ENCODE results near the gene TBX4.

DNA sequence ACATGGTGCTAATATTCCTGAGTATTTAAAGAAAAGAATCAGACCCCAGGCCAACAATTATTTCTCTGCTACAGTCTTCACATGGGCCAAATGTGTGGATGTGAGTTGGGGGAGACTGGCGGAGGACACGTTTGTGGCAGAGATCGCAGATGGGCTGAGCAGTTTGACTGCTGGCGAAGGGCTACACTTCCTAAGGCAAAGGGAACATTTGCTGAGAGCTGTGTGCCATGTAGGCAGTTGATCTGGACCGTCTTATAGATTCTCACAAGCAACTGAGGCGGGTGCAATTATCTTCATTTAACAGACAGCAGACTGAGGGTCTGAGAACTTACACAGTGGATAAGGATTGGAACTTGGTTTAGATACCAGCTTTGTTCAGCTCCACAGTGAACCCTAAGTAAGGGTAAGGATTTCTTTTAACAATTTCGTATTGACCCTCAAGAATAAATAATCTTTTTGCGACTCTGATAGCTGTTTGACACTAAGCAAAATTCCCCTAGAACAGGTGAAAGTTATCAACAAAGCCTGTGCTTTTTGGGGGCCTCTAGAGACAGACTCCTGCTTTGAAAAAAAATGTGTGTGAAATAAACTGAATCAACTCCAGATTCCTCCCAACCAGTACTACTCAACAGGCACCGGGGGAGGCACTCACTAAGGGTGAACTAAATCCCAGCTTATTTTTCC lies 55.3 kb downstream of the TBX4 start:
- TF ChIP-seq, protein P1, sequence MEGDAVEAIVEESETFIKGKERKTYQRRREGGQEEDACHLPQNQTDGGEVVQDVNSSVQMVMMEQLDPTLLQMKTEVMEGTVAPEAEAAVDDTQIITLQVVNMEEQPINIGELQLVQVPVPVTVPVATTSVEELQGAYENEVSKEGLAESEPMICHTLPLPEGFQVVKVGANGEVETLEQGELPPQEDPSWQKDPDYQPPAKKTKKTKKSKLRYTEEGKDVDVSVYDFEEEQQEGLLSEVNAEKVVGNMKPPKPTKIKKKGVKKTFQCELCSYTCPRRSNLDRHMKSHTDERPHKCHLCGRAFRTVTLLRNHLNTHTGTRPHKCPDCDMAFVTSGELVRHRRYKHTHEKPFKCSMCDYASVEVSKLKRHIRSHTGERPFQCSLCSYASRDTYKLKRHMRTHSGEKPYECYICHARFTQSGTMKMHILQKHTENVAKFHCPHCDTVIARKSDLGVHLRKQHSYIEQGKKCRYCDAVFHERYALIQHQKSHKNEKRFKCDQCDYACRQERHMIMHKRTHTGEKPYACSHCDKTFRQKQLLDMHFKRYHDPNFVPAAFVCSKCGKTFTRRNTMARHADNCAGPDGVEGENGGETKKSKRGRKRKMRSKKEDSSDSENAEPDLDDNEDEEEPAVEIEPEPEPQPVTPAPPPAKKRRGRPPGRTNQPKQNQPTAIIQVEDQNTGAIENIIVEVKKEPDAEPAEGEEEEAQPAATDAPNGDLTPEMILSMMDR (conservative IDR thresholded peaks at IDR 0.05; ENCODE audit: low read depth, low read length): no peak
- no peak for TF ChIP-seq EZH2phosphoT487 (IDR thresholded peaks at IDR 0.05; ENCODE audit: borderline replicate concordance, low read length)

Data from PC-3 (cell line).